OCI-LY1 (cell line): ENCODE measurements around the gene MIEN1.

Experiments used
- EZH2 ChIP-seq: fragments of 200-600 bp; sonication (generic), shearing (Covaris generic); IDR thresholded peaks from 2 replicates; pipeline ENCODE4 v1.8.0; 2017; ENCODE audit warnings: borderline replicate concordance, mixed run types, mild to moderate bottlenecking, antibody characterized with exemption, low read length, moderate library complexity, mixed read lengths
- TF ChIP-seq, protein P1 (sequence below): fragments of 200-600 bp; sonication (generic), shearing (Covaris generic); IDR thresholded peaks from 2 replicates; pipeline ENCODE4 v1.5.1; 2017; ENCODE audit warnings: mild to moderate bottlenecking, antibody characterized with exemption, low read length, moderate library complexity, mixed read lengths

DNA sequence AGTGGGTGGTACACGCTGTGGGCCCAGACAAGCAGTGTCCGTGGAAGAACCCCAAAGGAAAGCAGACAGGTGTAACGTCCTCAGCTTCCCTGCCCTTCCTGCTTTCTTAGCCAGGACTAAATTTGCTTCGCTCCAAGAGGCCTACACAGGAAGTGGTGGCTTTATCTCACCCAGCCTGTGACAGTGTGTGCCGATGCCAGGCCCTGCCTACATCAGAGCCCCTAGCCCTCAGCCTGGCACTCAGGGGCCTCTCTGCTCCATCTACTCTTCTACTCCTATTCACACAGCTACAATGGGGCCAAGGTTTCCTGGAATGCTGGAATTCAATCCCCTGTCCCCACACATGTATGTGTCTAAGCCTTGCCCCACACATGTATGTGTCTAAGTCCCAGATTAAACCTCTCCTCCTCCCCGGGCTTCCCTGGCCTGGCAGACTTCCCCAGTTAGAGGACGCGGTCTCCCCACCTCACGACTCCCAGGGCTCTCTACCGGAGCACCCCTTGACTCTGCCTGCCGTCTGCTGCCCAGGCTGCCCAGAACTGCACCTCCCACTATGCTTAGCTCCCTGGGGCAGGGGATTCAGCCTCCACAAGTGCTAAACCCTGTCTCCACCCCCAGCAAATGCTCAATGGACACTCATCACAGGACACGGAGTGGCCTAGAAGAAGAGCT, 50.7 kb downstream of the MIEN1 start:
- TF ChIP-seq, protein P1, sequence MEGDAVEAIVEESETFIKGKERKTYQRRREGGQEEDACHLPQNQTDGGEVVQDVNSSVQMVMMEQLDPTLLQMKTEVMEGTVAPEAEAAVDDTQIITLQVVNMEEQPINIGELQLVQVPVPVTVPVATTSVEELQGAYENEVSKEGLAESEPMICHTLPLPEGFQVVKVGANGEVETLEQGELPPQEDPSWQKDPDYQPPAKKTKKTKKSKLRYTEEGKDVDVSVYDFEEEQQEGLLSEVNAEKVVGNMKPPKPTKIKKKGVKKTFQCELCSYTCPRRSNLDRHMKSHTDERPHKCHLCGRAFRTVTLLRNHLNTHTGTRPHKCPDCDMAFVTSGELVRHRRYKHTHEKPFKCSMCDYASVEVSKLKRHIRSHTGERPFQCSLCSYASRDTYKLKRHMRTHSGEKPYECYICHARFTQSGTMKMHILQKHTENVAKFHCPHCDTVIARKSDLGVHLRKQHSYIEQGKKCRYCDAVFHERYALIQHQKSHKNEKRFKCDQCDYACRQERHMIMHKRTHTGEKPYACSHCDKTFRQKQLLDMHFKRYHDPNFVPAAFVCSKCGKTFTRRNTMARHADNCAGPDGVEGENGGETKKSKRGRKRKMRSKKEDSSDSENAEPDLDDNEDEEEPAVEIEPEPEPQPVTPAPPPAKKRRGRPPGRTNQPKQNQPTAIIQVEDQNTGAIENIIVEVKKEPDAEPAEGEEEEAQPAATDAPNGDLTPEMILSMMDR: no peak
- no peak for TF ChIP-seq EZH2
